ENCODE data around the gene PLA2G1B.
"Not testable (repeated sequence)": the region's sequence is repeated elsewhere in the genome, so short reads cannot be mapped to it uniquely, and the experiment has no call there.

The PLA2G1B gene

DNA sequence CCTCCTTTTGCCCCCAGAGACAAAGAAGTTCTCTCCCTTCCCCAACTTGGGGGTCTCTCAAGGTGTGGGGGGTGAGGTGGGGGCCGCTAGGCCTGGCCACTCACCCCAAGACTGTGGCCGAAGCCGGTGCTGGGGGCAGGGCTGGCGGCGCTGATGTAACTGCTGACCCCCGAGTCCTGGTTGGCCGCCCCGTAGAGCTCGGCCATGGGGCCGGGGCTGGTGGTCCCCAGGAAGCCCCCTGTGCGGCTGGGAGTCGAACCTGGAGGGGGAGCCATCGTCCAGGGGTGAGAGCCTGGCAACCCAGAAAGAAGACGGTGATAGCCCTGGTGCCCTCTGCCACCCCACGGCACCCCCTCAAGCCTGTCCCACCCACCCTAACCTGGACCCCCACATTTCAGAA is 18.5 kb upstream of the PLA2G1B start:
- no peaks in the 10 kb centered on the region for H3K4me1 Mint-ChIP-seq
- ATAC-seq, result no peak

DNA sequence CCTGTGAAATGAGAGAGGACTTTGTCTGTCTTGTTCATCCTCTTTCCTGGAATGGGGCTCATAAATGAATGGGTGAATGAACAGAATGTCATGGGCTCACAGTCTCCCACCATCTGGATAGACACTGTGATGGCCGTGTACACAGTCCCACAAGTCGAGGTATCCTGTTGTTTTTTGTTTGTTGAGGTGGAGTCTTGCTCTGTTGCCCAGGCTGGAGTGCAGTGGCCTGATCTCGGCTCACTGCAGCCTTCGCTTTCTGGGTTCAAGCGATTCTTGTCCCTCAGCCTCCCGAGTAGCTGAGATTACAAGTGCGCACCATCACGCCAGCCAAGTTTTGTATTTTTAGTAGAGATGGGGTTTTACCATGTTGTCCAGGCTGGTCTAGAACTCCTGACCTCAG is 16.1 kb upstream of the PLA2G1B start:
- Mint-ChIP-seq H3K9me3 (no peaks in the 10 kb centered on the region), H3K27ac (no peak overlapping the region), H3K4me3 (no peak overlapping the region), H3K36me3 (no peaks in the 10 kb centered on the region), H3K4me1 (no peaks in the 10 kb centered on the region)
- DNase-seq (ENCODE audit: low spot score in 2 of 2) (no peak), ATAC-seq (no peak)

More for the DNA sequence above, 18.5 kb upstream of the PLA2G1B start:
- Mint-ChIP-seq H3K27ac (no peak overlapping the region), H3K9me3 (no peaks in the 10 kb centered on the region), H3K4me3 (no peak overlapping the region), H3K36me3 (no peaks in the 10 kb centered on the region)
- DNase-seq (ENCODE audit: low spot score in 2 of 2), result no peak

DNA sequence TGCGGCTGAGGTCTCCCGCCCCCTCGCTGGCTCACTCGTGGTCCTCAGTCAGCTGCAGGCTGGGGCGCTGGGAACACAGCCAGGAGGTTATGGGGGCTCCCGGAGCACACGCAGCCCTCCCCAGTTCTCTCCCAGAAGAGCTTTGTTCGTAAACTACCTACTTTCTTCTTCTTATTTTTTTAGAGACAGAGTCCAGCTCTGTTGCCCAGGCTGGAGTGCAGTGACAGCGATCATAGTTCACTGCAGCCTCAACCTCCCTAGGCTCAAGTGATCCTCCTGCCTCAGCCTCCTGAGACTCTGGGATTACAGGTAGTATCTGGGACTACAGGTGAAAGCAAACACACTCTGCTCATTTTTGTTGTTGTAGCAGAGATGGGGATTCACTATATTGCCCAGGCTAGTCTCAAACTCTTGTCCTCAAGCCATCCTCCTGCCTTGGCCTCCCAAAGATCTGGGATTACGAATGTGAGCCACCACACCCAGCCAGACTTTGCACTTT is 15.5 kb upstream of the PLA2G1B start:
- peaks cover under 1% of the 10 kb centered on the region for H3K9me3 Mint-ChIP-seq
- no peaks in the 10 kb centered on the region for H3K36me3 Mint-ChIP-seq
- ATAC-seq (no peak), DNase-seq (ENCODE audit: low spot score in 2 of 2) (no peak)
- H3K4me1 Mint-ChIP-seq, result no peaks in the 10 kb centered on the region
- H3K27ac Mint-ChIP-seq, result no peak overlapping the region
- H3K4me3 Mint-ChIP-seq, result no peak overlapping the region

DNA sequence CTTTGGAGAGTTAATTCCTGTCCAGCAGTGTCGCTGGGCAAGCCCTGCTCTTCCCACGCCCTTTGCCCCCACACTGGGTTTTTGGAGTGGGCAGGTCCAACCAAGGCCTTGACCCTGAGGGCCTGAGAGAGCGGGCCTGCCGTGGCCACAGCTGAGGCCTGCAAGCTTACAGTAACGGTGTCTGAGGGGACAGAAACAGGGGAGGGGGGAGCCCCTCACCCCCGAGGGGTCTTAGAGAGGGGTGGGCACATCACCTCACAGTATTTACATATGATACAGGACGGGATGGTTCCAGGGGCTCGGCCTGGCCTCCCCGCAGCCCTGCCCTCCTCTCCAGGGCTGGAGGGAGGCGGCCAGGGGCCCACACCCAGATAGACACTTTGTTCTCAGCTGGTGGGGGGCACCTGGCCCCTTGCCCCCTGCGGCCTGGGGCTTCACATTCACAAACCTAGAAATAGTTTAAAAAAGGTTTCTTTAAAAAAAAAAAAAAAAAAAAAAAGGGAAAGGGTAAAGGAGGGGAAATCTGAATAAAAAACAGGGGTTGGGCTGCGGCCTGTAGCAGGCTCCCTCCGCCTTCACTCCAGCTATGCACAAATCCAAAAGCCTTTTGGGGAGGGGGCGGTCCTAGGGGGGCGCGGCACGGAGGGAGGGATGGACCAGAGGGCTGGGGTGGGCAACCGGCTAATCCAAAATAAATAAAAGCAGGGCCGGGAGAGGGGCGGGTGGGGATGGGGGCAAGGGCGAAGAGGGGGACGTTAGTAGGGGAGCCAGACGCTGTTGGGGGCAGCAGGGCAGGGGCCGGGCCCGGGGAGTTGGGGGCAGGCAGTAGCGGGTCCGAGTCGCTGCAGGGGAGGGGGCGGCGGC is 14.8 kb upstream of the PLA2G1B start:
- H3K4me3 Mint-ChIP-seq, result no peak overlapping the region
- H3K36me3 Mint-ChIP-seq, result no peaks in the 10 kb centered on the region
- no peak for ATAC-seq
- DNase-seq (ENCODE audit: low spot score in 2 of 2), result no peak
- H3K27ac Mint-ChIP-seq, result no peak overlapping the region
- peaks cover 7% of the 10 kb centered on the region for H3K9me3 Mint-ChIP-seq
- H3K4me1 Mint-ChIP-seq, result no peaks in the 10 kb centered on the region

DNA sequence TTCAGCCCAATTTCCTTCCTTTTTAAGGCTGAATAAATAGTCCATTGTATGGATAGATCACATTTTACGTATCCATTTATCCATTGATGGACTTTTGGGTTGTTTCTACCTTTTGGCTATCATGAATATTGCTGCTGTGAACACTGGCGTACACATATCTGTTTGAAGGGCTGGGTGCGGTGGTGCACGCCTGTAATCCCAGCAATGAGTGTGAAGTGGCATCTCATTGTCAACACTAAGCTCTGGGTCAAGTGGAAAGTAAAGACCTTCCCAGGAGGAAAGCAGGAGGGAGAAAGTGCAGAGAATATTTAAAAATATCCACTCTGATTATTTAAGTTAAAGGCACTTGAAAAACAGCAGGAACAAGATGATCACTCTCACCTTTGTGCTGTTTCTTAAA is 11.7 kb upstream of the PLA2G1B start:
- DNase-seq (ENCODE audit: low spot score in 2 of 2) (no peak), ATAC-seq (no peak)
- no peaks in the 10 kb centered on the region for H3K4me1 Mint-ChIP-seq
- peaks cover 11% of the 10 kb centered on the region for H3K9me3 Mint-ChIP-seq
- H3K4me3 Mint-ChIP-seq, result no peak overlapping the region
- no peaks in the 10 kb centered on the region for H3K36me3 Mint-ChIP-seq
- no peak overlapping the region for H3K27ac Mint-ChIP-seq

DNA sequence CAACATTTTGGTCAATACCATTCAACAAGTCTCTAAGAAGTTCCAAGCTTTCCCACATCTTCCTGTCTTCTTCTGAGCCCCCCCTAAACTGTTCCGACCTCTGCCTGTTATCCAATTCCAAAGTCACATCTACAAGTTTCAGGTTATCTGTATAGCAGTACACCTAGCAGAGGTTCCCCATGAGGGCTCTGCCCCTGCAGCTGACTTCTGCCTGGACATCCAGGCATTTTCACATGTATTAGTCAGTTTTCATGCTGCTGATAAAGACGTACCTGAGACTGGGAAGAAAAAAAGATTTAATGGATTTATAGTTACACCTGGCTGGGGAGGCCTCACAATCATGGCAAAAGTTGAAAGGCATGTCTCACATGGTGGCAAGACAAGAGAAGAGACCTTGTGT is 10.2 kb upstream of the PLA2G1B start:
- H3K27ac Mint-ChIP-seq, result no peak overlapping the region
- ATAC-seq, result no peak
- no peak overlapping the region for H3K4me3 Mint-ChIP-seq
- peaks cover 11% of the 10 kb centered on the region for H3K9me3 Mint-ChIP-seq
- DNase-seq (ENCODE audit: low spot score in 2 of 2), result no peak
- no peaks in the 10 kb centered on the region for H3K4me1 Mint-ChIP-seq
- H3K36me3 Mint-ChIP-seq, result no peaks in the 10 kb centered on the region

DNA sequence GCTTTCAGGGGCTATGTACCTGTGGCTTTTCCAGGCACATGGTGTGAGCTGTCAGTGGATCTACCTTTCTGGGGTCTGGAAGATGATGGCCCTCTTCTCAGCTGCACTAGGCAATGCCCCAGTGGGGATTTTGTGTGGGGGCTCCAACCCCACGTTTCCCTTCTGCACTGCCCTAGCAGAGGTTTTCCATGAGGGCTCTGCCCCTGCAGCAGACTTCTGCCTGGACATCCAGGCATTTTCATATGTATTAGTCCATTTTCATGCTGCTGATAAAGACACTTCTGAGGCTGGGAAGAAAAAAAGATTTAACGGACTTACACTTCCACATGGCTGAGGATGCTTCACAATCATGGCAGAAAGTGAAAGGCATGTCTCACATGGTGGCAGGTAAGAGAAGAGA is 8.8 kb upstream of the PLA2G1B start:
- not testable (repeated sequence) for DNase-seq (ENCODE audit: low spot score in 2 of 2); H3K4me1 Mint-ChIP-seq; ATAC-seq

DNA sequence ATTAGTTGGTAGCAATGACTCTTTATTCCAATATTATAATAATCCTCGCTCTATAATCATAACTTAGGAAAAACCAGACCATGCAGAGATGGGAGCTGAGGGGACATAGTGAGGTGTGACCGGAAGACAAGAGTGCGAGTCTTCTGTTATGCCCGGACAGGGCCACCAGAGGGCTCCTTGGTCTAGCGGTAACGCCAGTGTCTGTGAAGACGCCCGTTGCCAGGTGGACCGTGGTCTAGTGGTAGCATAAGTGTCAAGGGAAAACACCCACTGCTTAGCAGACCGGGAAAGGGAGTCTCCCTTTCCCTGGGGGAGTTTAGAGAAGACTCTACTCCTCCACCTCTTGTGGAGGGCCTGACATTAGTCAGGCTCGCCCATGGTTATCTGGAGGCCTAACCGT is 7.9 kb upstream of the PLA2G1B start:
- not testable (repeated sequence) for ATAC-seq, H3K36me3 Mint-ChIP-seq, H3K4me1 Mint-ChIP-seq, H3K4me3 Mint-ChIP-seq, H3K27ac Mint-ChIP-seq
- H3K9me3 Mint-ChIP-seq, result peaks cover 11% of the 10 kb centered on the region
- peak; percentile 15 to 71 for DNase-seq (ENCODE audit: low spot score in 2 of 2)

More for the DNA sequence above, 8.8 kb upstream of the PLA2G1B start:
- not testable (repeated sequence) for H3K4me3 Mint-ChIP-seq, H3K36me3 Mint-ChIP-seq, H3K27ac Mint-ChIP-seq
- H3K9me3 Mint-ChIP-seq, result peaks cover 11% of the 10 kb centered on the region

DNA sequence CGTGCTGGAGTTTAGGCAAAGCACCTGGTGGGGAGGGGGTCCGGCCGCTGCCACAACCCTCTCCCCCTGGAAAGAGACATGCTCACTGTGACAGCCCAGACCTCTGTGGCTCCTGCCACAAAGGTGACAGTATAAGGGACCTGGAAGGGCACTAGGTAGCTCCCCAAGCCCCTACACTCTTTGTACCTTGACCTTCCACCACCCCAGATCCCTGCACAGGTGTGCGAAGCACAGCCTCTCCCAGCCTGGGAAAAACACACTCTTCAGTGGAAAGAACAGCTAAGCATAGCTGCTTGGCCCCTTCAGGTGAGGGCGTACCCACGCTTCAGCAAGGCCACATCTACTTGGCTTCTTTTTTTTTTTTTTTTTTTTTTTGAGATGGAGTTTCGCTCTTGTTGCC is 4.9 kb upstream of the PLA2G1B start:
- DNase-seq (ENCODE audit: low spot score in 2 of 2) (no peak), ATAC-seq (no peak)
- no peak overlapping the region for H3K4me3 Mint-ChIP-seq
- H3K4me1 Mint-ChIP-seq, result no peaks in the 10 kb centered on the region
- H3K27ac Mint-ChIP-seq, result no peak overlapping the region
- no peaks in the 10 kb centered on the region for H3K36me3 Mint-ChIP-seq
- peaks cover 5% of the 10 kb centered on the region for H3K9me3 Mint-ChIP-seq

DNA sequence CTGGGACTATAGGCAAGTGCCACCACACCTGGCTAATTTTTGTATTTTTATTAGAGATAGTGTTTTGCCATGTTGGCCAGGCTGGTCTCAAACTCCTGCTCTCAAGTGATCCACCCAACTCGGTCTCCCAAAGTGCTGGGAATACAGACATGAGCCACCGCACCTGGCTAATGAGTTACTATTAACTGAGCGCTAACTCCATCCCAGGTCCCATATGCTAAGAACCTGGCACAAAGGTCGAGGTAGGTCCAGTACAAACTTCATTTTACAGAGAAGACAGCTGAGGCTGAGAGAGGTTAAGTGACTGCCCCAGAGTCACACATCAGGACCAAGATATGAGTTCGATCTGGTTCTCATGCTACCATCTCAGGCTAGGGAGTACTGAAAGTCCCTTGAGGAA is 4.5 kb upstream of the PLA2G1B start:
- H3K9me3 Mint-ChIP-seq, result peaks cover 3% of the 10 kb centered on the region
- H3K4me3 Mint-ChIP-seq, result no peak overlapping the region
- no peak for ATAC-seq
- H3K36me3 Mint-ChIP-seq, result no peaks in the 10 kb centered on the region
- no peak overlapping the region for H3K27ac Mint-ChIP-seq
- H3K4me1 Mint-ChIP-seq, result no peaks in the 10 kb centered on the region
- no peak for DNase-seq (ENCODE audit: low spot score in 2 of 2)

DNA sequence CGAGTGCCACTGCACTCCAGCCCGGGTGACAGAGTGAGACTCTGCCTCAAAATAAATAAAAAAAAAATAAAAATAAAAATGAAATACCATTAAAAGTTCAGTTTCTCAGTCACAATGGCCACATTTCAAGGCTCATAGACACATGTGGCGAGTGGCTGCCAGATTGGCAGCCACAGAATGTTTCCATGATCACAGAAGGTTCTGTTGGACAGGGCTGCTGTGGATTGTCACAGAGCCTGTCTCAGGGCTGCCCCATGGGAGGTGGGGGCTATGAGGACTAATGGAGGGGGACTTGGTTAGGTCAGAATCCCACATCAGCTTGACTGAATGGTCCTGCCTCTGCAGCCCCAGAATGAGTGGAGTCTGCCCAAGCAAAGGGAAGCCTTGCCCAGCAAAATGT is 3.8 kb upstream of the PLA2G1B start:
- ATAC-seq (no peak), DNase-seq (ENCODE audit: low spot score in 2 of 2) (no peak)
- Mint-ChIP-seq H3K9me3 (peaks cover 3% of the 10 kb centered on the region), H3K27ac (no peak overlapping the region), H3K4me3 (no peak overlapping the region), H3K4me1 (no peaks in the 10 kb centered on the region), H3K36me3 (no peaks in the 10 kb centered on the region)

DNA sequence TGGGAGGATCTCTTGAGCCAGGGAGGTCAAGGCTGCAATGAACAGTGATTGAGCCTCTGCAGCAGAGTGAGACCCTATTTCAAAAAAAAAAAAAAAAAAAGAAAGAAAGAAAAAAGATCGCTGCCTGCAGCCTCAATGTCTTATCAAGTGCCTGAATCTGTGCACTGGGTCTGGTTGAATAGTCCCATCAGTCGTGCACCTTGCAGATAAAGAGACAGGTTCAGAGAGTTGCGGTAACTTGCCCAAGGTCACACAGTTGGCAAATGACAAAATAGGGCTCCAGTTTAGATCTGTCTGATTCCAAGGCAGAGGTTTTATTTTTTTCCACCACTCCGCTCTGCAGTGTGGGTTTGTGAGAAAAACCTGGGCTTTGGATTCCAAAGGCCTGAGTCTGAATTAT is 649 bp upstream of the PLA2G1B start:
- DNase-seq (ENCODE audit: low spot score in 2 of 2), result no peak
- Mint-ChIP-seq H3K27ac (no peak overlapping the region), H3K4me1 (no peaks in the 10 kb centered on the region)

DNA sequence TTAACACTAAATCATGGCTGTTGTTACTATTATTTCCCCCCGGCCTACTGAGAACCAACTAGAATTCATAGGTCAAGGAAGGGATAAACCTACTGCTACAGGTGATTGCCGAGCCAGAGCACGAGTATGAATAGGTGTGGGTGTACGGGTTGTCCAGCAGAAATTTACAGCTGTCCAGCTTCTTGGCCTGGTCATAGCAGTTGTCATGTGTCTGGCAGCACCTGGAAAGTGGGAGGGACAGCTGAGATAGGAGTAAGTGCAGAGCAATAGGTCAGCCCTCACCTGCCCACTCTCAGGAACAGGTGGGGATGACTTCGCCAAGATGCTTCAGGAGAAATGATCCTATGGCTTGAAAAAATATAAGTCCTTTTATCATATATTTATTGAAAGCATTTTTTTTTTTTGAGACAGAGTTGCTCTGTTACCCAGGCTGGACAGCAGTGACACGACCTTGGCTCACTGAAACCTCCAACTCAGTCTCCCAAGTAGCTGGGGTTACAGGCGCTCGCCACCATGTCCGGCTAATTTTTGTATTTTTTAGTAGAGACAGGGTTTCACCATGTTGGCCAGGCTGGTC is 2.6 kb downstream of the PLA2G1B start:
- Mint-ChIP-seq H3K36me3 (no peaks in the 10 kb centered on the region), H3K27ac (no peak overlapping the region), H3K4me1 (no peaks in the 10 kb centered on the region), H3K9me3 (no peaks in the 10 kb centered on the region), H3K4me3 (peak overlapping the region; percentile 88)
- ATAC-seq (no peak), DNase-seq (ENCODE audit: low spot score in 2 of 2) (no peak)

More for the DNA sequence above, 649 bp upstream of the PLA2G1B start:
- Mint-ChIP-seq H3K9me3 (no peaks in the 10 kb centered on the region), H3K36me3 (no peaks in the 10 kb centered on the region), H3K4me3 (no peak overlapping the region)
- no peak for ATAC-seq

DNA sequence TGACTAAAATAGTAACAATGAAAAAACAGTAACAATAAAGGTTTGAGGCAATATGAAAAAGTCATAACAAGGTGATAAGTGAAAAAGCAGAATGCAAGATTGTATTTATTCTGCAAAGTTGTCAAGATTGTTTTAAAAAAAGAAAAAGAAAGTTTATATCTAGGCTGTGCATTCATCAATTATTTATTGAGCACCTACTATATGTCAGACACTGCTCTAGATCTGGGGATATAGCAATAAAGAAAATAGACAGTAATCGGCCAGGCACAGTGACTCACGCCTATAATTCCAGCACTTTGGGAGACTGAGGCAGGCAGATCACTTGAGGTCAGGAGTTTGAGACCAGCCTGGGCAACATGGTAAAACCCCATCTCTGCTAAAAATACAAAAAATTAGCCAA is 3.8 kb downstream of the PLA2G1B start:
- Mint-ChIP-seq H3K36me3 (no peaks in the 10 kb centered on the region), H3K9me3 (no peaks in the 10 kb centered on the region), H3K27ac (no peak overlapping the region), H3K4me1 (no peaks in the 10 kb centered on the region), H3K4me3 (no peak overlapping the region)
- no peak for DNase-seq (ENCODE audit: low spot score in 2 of 2)
- no peak for ATAC-seq

DNA sequence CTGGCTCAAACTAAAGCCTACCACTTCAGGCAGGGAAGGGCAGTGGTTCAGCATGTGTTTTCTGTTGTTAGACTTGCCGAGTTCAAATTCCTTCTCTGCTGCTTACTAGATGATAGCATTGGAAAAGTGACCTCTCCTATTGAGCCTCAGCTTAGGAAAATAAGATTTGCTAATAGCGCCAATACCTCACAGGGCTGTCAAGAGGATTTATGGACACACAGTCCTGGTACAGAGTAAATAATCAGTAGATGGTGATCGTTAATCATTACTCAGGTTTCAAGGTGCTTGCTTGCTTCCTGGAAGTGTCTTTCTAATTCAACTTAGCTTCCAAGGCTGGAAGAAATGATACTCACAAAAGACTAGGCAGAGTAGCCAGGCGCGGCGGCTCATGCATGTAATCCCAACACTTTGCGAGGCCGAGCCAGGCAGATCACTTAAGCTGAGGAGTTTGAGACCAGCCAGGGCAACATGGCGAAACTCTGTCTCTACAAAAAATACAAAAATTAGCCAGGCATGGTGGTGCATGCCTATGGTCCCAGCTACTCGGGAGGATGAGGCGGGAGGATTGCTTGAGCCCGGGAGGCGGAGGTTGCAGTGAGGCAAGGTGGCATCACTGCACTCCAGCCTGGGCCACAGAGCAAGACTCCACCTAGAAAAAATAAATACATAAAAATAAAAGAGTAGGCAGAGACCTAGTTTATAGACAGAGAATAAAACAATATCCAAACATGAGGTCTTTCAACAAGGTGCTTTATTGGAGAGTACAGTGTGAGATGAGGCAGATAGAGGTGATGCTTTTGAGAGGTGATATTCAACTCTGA is 6.0 kb downstream of the PLA2G1B start:
- H3K4me1 Mint-ChIP-seq, result peaks cover 13% of the 10 kb centered on the region
- DNase-seq (ENCODE audit: low spot score in 2 of 2), result no peak
- H3K4me3 Mint-ChIP-seq, result no peak overlapping the region
- H3K36me3 Mint-ChIP-seq, result peaks cover 12% of the 10 kb centered on the region
- no peaks in the 10 kb centered on the region for H3K9me3 Mint-ChIP-seq
- ATAC-seq, result no peak
- no peak overlapping the region for H3K27ac Mint-ChIP-seq

Data from stimulated activated effector memory CD8-positive, alpha-beta T cell treated with anti-CD3 and anti-CD28 coated beads, Interleukin-12 subunit alpha, Interleukin-12 subunit beta, amount 100 ng/mL, for 72 hours (primary cell).